22Rv1 (cell line): ENCODE measurements around the gene CFAP73.

Experiments used
- CTCF ChIP-seq: fragments of 450-650 bp; IDR thresholded peaks from 2 replicates; pipeline ENCODE4 v1.5.1; 2017; ENCODE audit warnings: mild to moderate bottlenecking
- ZFX ChIP-seq: fragments of 450-650 bp; IDR thresholded peaks from 2 replicates; pipeline ENCODE4 v1.6.1; 2017; ENCODE audit warnings: antibody characterized with exemption, borderline replicate concordance

GRCh38 chr12:113196582-113196981, 47.1 kb downstream of the CFAP73 start:
- TF ChIP-seq CTCF (no peak), ZFX (no peak)
